ENCODE results near the gene LYPD1.

The LYPD1 gene

GRCh38 chr2:132617989-132618388 lies 52.0 kb downstream of the LYPD1 start:
- ChIA-PET CTCF (no interaction called here), POLR2A (no interaction called here)
- TF ChIP-seq, protein P1, sequence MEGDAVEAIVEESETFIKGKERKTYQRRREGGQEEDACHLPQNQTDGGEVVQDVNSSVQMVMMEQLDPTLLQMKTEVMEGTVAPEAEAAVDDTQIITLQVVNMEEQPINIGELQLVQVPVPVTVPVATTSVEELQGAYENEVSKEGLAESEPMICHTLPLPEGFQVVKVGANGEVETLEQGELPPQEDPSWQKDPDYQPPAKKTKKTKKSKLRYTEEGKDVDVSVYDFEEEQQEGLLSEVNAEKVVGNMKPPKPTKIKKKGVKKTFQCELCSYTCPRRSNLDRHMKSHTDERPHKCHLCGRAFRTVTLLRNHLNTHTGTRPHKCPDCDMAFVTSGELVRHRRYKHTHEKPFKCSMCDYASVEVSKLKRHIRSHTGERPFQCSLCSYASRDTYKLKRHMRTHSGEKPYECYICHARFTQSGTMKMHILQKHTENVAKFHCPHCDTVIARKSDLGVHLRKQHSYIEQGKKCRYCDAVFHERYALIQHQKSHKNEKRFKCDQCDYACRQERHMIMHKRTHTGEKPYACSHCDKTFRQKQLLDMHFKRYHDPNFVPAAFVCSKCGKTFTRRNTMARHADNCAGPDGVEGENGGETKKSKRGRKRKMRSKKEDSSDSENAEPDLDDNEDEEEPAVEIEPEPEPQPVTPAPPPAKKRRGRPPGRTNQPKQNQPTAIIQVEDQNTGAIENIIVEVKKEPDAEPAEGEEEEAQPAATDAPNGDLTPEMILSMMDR (IDR thresholded peaks at IDR 0.05; ENCODE audit: insufficient read depth, low read length, missing control alignments): no peak
- no peak for DNase-seq (ENCODE audit: low read depth, low spot score)
- no peak overlapping the region for H3K4me3 ChIP-seq (ENCODE audit: low read depth, low read length)

DNA sequence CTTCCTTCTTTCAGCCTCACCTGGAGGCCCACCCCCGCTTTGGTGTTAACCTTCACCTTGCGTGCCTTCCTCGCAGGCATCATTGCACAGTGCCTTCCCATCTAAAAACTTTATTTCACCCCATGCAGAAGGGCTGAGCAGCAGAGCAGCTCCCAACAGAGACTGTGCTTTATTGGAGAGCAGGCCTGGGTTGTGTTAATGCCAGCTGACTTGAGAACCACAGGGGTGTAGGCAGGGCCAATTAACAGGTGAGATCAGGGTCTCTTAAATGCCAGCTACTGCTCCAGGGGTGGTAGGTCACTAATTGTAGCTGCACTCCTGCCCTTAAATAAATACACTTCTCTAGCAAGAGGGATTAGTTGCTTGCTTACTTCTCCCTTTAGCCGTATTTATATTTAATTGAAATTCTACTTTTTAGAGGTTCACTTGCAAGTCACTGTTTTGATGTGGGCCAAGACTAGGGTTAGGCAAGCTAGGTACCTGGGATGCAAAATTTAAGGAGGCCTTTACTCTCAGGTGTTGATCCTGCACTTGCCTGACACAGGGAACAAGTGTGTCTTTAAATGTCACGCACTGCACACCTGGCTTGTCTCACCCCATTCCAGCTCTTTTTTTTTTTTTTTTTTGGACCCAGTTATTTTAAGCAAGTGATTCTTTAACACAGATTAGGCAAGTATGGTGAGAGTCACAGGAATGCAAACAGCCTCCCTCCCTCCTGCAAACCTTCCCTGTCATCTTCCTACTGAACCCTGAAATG lies 54.5 kb downstream of the LYPD1 start:
- ChIA-PET CTCF (no interaction called here), POLR2A (no interaction called here)
- TF ChIP-seq, protein P1 (IDR thresholded peaks at IDR 0.05; ENCODE audit: insufficient read depth, low read length, missing control alignments): no peak
- no peak for DNase-seq (ENCODE audit: low read depth, low spot score)
- H3K4me3 ChIP-seq (ENCODE audit: low read depth, low read length): no peak overlapping the region

GRCh38 chr2:132611719-132612118 lies 58.3 kb downstream of the LYPD1 start:
- TF ChIP-seq, protein P1 (IDR thresholded peaks at IDR 0.05; ENCODE audit: insufficient read depth, low read length, missing control alignments): no peak
- H3K4me3 ChIP-seq (ENCODE audit: low read depth, low read length): no peak overlapping the region
- CTCF ChIA-PET: interaction anchor here (0.7 kb wide), 1 partner anchor 560 kb away, joined by 3 read pairs; no protein-coding TSS in a partner anchor
- POLR2A ChIA-PET: interaction anchor here (0.6 kb wide), 1 partner anchor 11 kb away, joined by 3 read pairs; no protein-coding TSS in a partner anchor
- no peak for DNase-seq (ENCODE audit: low read depth, low spot score)

DNA sequence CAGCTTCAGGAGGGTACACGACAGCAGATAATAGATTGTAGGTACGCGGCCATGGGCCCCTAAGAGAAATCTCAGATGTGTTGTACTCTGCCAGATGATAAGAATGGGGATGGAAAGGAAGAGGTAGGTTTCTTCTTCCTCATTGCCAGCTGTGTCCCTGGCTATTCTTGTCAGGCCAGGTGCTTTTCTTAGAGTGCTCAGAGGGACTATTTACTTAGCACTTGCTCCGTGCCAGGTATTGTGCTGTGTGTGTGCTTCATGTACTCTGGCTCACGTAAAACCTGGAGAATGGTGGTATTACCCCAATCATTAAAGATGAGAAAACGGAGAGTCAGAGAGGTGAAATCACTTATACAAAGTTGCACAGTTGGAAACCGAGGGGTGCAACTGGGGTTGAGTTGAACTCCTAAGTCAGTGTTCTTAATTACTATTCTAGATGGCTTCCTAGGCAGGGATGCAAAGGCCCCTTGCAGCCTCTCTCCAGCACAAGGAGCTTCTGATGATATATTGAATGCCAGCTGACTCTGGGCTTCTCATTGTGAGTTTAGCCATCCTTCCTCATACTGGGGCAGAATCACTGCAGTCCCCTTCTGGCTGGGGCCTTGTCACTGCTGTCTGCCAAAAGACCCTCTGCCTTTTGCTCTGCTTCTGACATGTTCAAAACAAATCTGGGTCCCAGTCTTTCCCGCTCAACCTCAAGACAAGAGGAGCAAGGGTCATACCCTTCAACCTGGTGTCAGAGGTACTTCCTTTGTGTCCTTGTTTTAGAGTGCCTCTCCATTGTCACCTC lies 60.7 kb downstream of the LYPD1 start:
- CTCF ChIA-PET: no interaction called here
- no peak overlapping the region for H3K4me3 ChIP-seq (ENCODE audit: low read depth, low read length)
- POLR2A ChIA-PET: no interaction called here
- no peak for DNase-seq (ENCODE audit: low read depth, low spot score)
- TF ChIP-seq, protein P1 (IDR thresholded peaks at IDR 0.05; ENCODE audit: insufficient read depth, low read length, missing control alignments): no peak

GRCh38 chr2:132608311-132608710 lies 61.7 kb downstream of the LYPD1 start:
- ChIA-PET CTCF (no interaction called here), POLR2A (no interaction called here)
- DNase-seq (ENCODE audit: low read depth, low spot score): no peak
- no peak overlapping the region for H3K4me3 ChIP-seq (ENCODE audit: low read depth, low read length)
- TF ChIP-seq, protein P1 (IDR thresholded peaks at IDR 0.05; ENCODE audit: insufficient read depth, low read length, missing control alignments): no peak

DNA sequence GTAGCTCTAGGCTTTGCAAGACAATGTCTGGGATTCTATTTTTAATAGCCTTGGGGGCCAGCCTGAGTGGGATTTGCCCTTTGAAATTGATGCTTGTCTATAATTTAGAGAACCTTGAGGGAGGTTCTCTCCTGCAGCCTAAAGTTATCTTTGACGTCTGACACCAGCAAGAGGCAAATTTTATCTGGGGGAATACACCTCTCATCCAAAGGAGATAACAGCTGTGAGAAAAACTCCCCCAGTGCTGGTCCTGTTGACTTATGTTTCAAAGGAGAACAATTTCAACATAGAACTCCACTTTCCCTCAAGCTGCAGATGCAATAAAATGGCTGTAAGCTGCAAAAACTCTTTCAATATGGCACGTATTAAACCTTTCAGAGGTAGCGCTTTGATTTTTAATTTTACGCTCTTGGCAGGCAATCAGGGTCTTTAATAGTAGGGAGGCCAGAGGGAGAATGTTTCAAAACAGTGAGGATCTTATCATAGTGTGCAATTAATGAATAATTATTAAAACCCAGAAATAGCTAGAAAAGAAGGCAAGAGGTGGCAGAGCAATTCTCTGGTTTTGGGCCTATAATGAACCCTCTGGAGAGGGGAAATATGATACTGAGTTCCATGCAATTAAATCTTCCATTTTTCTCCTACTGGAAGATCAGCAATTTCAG lies 62.4 kb downstream of the LYPD1 start:
- H3K4me3 ChIP-seq (ENCODE audit: low read depth, low read length): no peak overlapping the region
- CTCF ChIA-PET: interaction anchor here (0.6 to 1.5 kb wide), 4 partner anchors 21 to 89 kb away, joined by 3 to 4 read pairs (median 3); no protein-coding TSS in a partner anchor
- DNase-seq (ENCODE audit: low read depth, low spot score): no peak
- TF ChIP-seq, protein P1 (IDR thresholded peaks at IDR 0.05; ENCODE audit: insufficient read depth, low read length, missing control alignments): no peak
- POLR2A ChIA-PET: no interaction called here

All from AG04449 (cell line).